IMR-90 (cell line): ENCODE data around the gene IKBKE. TPM values are rescaled to one million over a fixed set of nuclear protein-coding genes. Genes with fewer than 3 reads are reported as not detected.

Source experiments
- microRNA-seq, 2 experiments: library from miRNA; stranded (forward) in 1 of 2; unstranded in 1 of 2; fragments of 10-50 nt in 1 of 2; fragments of <30 nt in 1 of 2; gene quantifications in 1 of 2; microRNA quantifications in 1 of 2; one replicate each; pipeline versions ENCODE3 to v1.1.0; 2013 to 2020; ENCODE audit not compliant: insufficient read depth in 1 of 2, insufficient read length in 1 of 2, unreplicated experiment in 1 of 2
- polyA plus RNA-seq, 3 experiments: library from polyadenylated mRNA; depleted of rRNA; stranded (reverse); fragments of >200 nt; gene quantifications; 2 replicates each; pipeline ENCODE4 v1.2.3, GENCODE V29; 2012; ENCODE audit warnings: low replicate concordance in 1 of 3
- small RNA-seq, 5 experiments: library from RNA; depleted of rRNA; stranded (forward); fragments of <200 nt; gene quantifications; one replicate each; pipeline ENCODE3, GENCODE V24; 2012
- total RNA-seq: library from RNA; depleted of rRNA; stranded (reverse); fragments of >200 nt; gene quantifications from 2 replicates; pipeline ENCODE4 v1.2.3, GENCODE V29; 2012; rRNA removed

IKBKE gene
- total and polyA plus RNA-seq, 2 of the 4 experiments (the other 2 are of a cell fraction): 20.3 to 24.0 TPM

Small RNA genes lying within 50 kb of the gene (microRNA-seq; reads per million reads assigned to microRNA genes)
- 0 to 1.0 reads per million in 2 experiments for gene MIR6769B

Small RNA genes lying within 50 kb of the gene (small RNA-seq; reads per million reads assigned to genes)
- 0 to 0.04 (median 0) reads per million in 5 experiments for gene MIR6769B

Other genes with a start within 250 kb of the IKBKE start
- 0.18 and 0.56 TPM in 2 replicates for gene RASSF5, start 37.1 kb downstream of the IKBKE start, total RNA-seq
- gene RASSF5, start 37.1 kb downstream of the IKBKE start, polyA plus RNA-seq (2012; rRNA removed): 1.1 TPM in 2 replicates
- 51.7 and 69.4 TPM in 2 replicates for gene EIF2D, start 142.0 kb downstream of the IKBKE start, total RNA-seq
- 58.7 and 64.3 TPM in 2 replicates for gene EIF2D, start 142.0 kb downstream of the IKBKE start, polyA plus RNA-seq (2012; rRNA removed)
- gene DYRK3, start 165.1 kb downstream of the IKBKE start, total RNA-seq: 21.1 and 22.0 TPM in 2 replicates
- gene DYRK3, start 165.1 kb downstream of the IKBKE start, polyA plus RNA-seq (2012; rRNA removed): 4.6 and 5.5 TPM in 2 replicates
- gene MAPKAPK2, start 214.4 kb downstream of the IKBKE start, total RNA-seq: 50.8 and 56.5 TPM in 2 replicates
- 60.7 and 66.4 TPM in 2 replicates for gene MAPKAPK2, start 214.4 kb downstream of the IKBKE start, polyA plus RNA-seq (2012; rRNA removed)